HL-60 (cell line): ENCODE results near the gene UIMC1.

Source experiments
- DNase-seq, 2 experiments: peaks; one replicate each; pipeline ENCODE4 v3.0.0-alpha.2; 2010 to 2020; ENCODE audit warnings: low read depth in 1 of 2, low spot score in 1 of 2
- H3K27ac ChIP-seq: fragments of 250-450 bp; sonication (Bioruptor Pico); replicated peaks from 2 replicates; pipeline ENCODE4 v1.5.1; 2020; ENCODE audit warnings: mild to moderate bottlenecking, moderate library complexity
- H3K27me3 ChIP-seq: fragments of 250-450 bp; sonication (Bioruptor Pico); 2 replicates; pipeline ENCODE4 v1.5.1; 2021; ENCODE audit warnings: mild to moderate bottlenecking, moderate library complexity; ENCODE audit not compliant: insufficient read depth, poor library complexity, severe bottlenecking
- H3K4me3 ChIP-seq: replicated peaks from 2 replicates; pipeline ENCODE4 v1.5.1; 2011; ENCODE audit warnings: mild to moderate bottlenecking, control low read depth, low read length; ENCODE audit not compliant: insufficient read depth
- CTCF ChIP-seq: IDR thresholded peaks from one replicate; pipeline ENCODE4 v1.5.1; 2011; ENCODE audit warnings: low read length, control low read depth, inconsistent platforms; ENCODE audit not compliant: insufficient read depth
- GABPA ChIP-seq: IDR thresholded peaks from 2 replicates; pipeline ENCODE4 v1.6.1; 2012; ENCODE audit warnings: low read depth
- POLR2AphosphoS5 ChIP-seq: IDR thresholded peaks from 2 replicates; pipeline ENCODE4 v1.6.1; 2012; ENCODE audit warnings: low read depth
- REST ChIP-seq: IDR thresholded peaks from 2 replicates; pipeline ENCODE4 v1.6.1; 2012; ENCODE audit warnings: low read depth; ENCODE audit not compliant: insufficient replicate concordance
- SPI1 ChIP-seq: IDR thresholded peaks from 2 replicates; pipeline ENCODE4 v1.6.1; 2012; ENCODE audit warnings: low read depth, mild to moderate bottlenecking, borderline replicate concordance

The UIMC1 gene

GRCh38 chr5:177027665-177028064, 21.1 kb upstream of the UIMC1 start:
- no peak overlapping the region for H3K4me3 ChIP-seq
- TF ChIP-seq CTCF (no peak), SPI1 (no peak), REST (no peak), GABPA (no peak), POLR2AphosphoS5 (no peak)
- no peaks in the 10 kb centered on the region for H3K27me3 ChIP-seq
- DNase-seq, result no peak
- no peak overlapping the region for H3K27ac ChIP-seq

GRCh38 chr5:177025101-177025601, 18.6 kb upstream of the UIMC1 start:
- no peak for DNase-seq
- no peaks in the 10 kb centered on the region for H3K27me3 ChIP-seq
- H3K4me3 ChIP-seq, result no peak overlapping the region
- H3K27ac ChIP-seq, result no peak overlapping the region
- no peak for TF ChIP-seq CTCF
- no peak for TF ChIP-seq REST
- no peak for TF ChIP-seq SPI1
- TF ChIP-seq POLR2AphosphoS5, result no peak
- no peak for TF ChIP-seq GABPA

- Histone ChIP-seq H3K27me3 (no peaks in the 10 kb centered on the region), H3K27ac (no peak overlapping the region), H3K4me3 (no peak overlapping the region)
- DNase-seq, result no peak
- TF ChIP-seq CTCF (no peak), SPI1 (no peak), POLR2AphosphoS5 (no peak), GABPA (no peak), REST (no peak)
These were observed 18.0 kb upstream of the UIMC1 start for GRCh38 chr5:177024559-177024958.
